NCI-H82 treated with DMSO at 0.1 percent for 48 hours (cell line): ENCODE results near the gene RFESD.
"Not testable (repeated sequence)": the region's sequence is repeated elsewhere in the genome, so short reads cannot be mapped to it uniquely, and the experiment has no call there.

Experiments
- DNase-seq: peaks from one replicate; lab custom pipeline; 2025; ENCODE audit not compliant: unreplicated experiment; lab: John Stamatoyannopoulos, UW

The RFESD gene

GRCh38 chr5:95706196-95706595 is 59.6 kb downstream of the RFESD start:
- not testable (repeated sequence) for DNase-seq

DNA sequence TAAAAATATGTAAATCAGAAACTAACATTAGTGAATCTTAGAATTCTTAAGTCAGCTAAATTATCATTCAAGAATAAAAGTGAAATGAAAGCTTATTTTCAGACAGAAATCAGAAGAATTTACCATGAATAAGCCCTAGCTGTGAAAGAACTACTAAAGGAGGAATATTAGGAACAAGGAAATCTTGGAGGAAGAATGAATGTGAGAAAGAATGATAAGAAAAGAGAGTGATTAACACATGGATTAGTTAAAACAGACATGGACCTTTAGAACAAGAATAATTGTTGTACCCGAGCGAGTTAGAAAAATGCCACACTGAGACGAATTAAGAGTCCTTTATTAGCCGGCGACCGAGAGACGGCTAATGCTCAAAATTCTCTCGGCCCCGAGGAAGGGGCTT is 60.5 kb downstream of the RFESD start:
- DNase-seq = no peak
